Measurements from ENCODE around the gene DNM1L. TPM values are rescaled to one million over a fixed set of nuclear protein-coding genes. Genes with fewer than 3 reads are reported as not detected.

Gene DNM1L
- polyA plus RNA-seq, 3 donors from 2014 or later, result 13.6 to 30.7 (median 17.5) TPM

- H3K4me1 Mint-ChIP-seq, result peaks cover 21 to 36% of the 10 kb centered on the region in 2 donors
- no peaks in the 10 kb centered on the region for H3K9me3 Mint-ChIP-seq
- peak overlapping the region; percentile 62 to 95 (median 67) for H3K4me3 Mint-ChIP-seq
- H3K27me3 Mint-ChIP-seq (ENCODE audit: low read depth in 3 of 3), result peaks cover 0 to 2% (median 0%) of the 10 kb centered on the region in 3 donors
- DNase-seq, result no peak
- peak overlapping the region; percentile 22 to 94 (median 62) for H3K27ac Mint-ChIP-seq
- H3K36me3 Mint-ChIP-seq, result peaks cover 3 to 21% (median 4%) of the 10 kb centered on the region in 3 donors
Measured at GRCh38 chr12:32754111-32754510, 75.0 kb downstream of the DNM1L start.

GRCh38 chr12:32755051-32755653, 76.1 kb downstream of the DNM1L start:
- Mint-ChIP-seq H3K9me3 (no peaks in the 10 kb centered on the region), H3K36me3 (peaks cover 3 to 18% (median 4%) of the 10 kb centered on the region in 3 donors), H3K4me3 (peak overlapping the region; percentile 87 to 95 (median 93)), H3K27ac (peak overlapping the region; percentile 78 to 94 (median 92)), H3K27me3 (ENCODE audit: low read depth in 3 of 3) (peaks cover 0 to 2% (median 0%) of the 10 kb centered on the region in 3 donors), H3K4me1 (peaks cover 21 to 36% of the 10 kb centered on the region in 2 donors)
- DNase-seq, result peak; percentile 66 to 76 (median 70)

GRCh38 chr12:32755654-32756475, 76.8 kb downstream of the DNM1L start, which contains the start of gene YARS2:
Gene YARS2, minus strand, starts transcription at chr12:32755897. Its CDS starts 23 bp downstream, at chr12:32755874.
- peak within 1 kb of the TSS; percentile 78 to 94 (median 92) for H3K27ac Mint-ChIP-seq
- H3K36me3 Mint-ChIP-seq, result peaks cover 3 to 12% (median 4%) of the 10 kb centered on the region in 3 donors
- H3K27me3 Mint-ChIP-seq (ENCODE audit: low read depth in 3 of 3), result peaks cover 0 to 2% (median 0%) of the 10 kb centered on the region in 3 donors
- H3K9me3 Mint-ChIP-seq, result no peaks in the 10 kb centered on the region
- peak; percentile 74 to 80 (median 78) for DNase-seq
- H3K4me3 Mint-ChIP-seq, result peak within 1 kb of the TSS; percentile 87 to 95 (median 93)
- H3K4me1 Mint-ChIP-seq, result peaks cover 21 to 36% of the 10 kb centered on the region in 2 donors

GRCh38 chr12:32756476-32757066, 77.5 kb downstream of the DNM1L start:
- Mint-ChIP-seq H3K36me3 (peaks cover 3 to 9% (median 4%) of the 10 kb centered on the region in 3 donors), H3K4me3 (peak overlapping the region; percentile 87 to 95 (median 93)), H3K27ac (peak overlapping the region; percentile 78 to 94 (median 92)), H3K9me3 (no peaks in the 10 kb centered on the region), H3K27me3 (ENCODE audit: low read depth in 3 of 3) (peaks cover 0 to 7% (median 4%) of the 10 kb centered on the region in 3 donors), H3K4me1 (peaks cover 21 to 36% of the 10 kb centered on the region in 2 donors)
- no peak for DNase-seq

- Mint-ChIP-seq H3K27ac (no peak overlapping the region), H3K4me3 (no peak overlapping the region), H3K4me1 (peaks cover 21 to 36% of the 10 kb centered on the region in 2 donors)
Measured at GRCh38 chr12:32757157-32757556, 78.1 kb downstream of the DNM1L start.

GRCh38 chr12:32761716-32762115, 82.6 kb downstream of the DNM1L start:
- Mint-ChIP-seq H3K4me1 (no peaks in the 10 kb centered on the region), H3K36me3 (no peaks in the 10 kb centered on the region)

More at GRCh38 chr12:32757157-32757556, 78.1 kb downstream of the DNM1L start:
- DNase-seq, result no peak
- no peaks in the 10 kb centered on the region for H3K9me3 Mint-ChIP-seq
- H3K27me3 Mint-ChIP-seq (ENCODE audit: low read depth in 3 of 3), result peaks cover 0 to 7% (median 4%) of the 10 kb centered on the region in 3 donors
- H3K36me3 Mint-ChIP-seq, result peaks cover 3 to 4% (median 4%) of the 10 kb centered on the region in 3 donors

GRCh38 chr12:32765906-32766305, 86.8 kb downstream of the DNM1L start:
- H3K27ac Mint-ChIP-seq, result no peak overlapping the region
- H3K9me3 Mint-ChIP-seq, result no peaks in the 10 kb centered on the region
- H3K36me3 Mint-ChIP-seq, result no peaks in the 10 kb centered on the region
- H3K4me3 Mint-ChIP-seq, result no peak overlapping the region
- peaks cover 2 to 8% (median 7%) of the 10 kb centered on the region in 3 donors for H3K27me3 Mint-ChIP-seq (ENCODE audit: low read depth in 3 of 3)
- DNase-seq, result no peak
- no peaks in the 10 kb centered on the region for H3K4me1 Mint-ChIP-seq

More at GRCh38 chr12:32761716-32762115, 82.6 kb downstream of the DNM1L start:
- Mint-ChIP-seq H3K27ac (no peak overlapping the region), H3K27me3 (ENCODE audit: low read depth in 3 of 3) (peaks cover under 1 to 7% (median 7%) of the 10 kb centered on the region in 3 donors), H3K9me3 (no peaks in the 10 kb centered on the region), H3K4me3 (no peak overlapping the region)
- DNase-seq, result no peak

- no peaks in the 10 kb centered on the region for H3K4me1 Mint-ChIP-seq
Measured at GRCh38 chr12:32768518-32768917, 89.4 kb downstream of the DNM1L start.

GRCh38 chr12:32770141-32770540, 91.0 kb downstream of the DNM1L start:
- Mint-ChIP-seq H3K9me3 (peaks cover 0 to 2% (median 0%) of the 10 kb centered on the region in 6 donors), H3K27me3 (ENCODE audit: low read depth in 3 of 3) (peaks cover 3% of the 10 kb centered on the region in 3 donors), H3K27ac (no peak overlapping the region), H3K36me3 (no peaks in the 10 kb centered on the region), H3K4me1 (no peaks in the 10 kb centered on the region), H3K4me3 (no peak overlapping the region)
- no peak for DNase-seq

More at GRCh38 chr12:32768518-32768917, 89.4 kb downstream of the DNM1L start:
- no peak for DNase-seq
- H3K36me3 Mint-ChIP-seq, result no peaks in the 10 kb centered on the region
- H3K27ac Mint-ChIP-seq, result no peak overlapping the region
- H3K4me3 Mint-ChIP-seq, result no peak overlapping the region
- H3K9me3 Mint-ChIP-seq, result peaks cover 0 to 2% (median 0%) of the 10 kb centered on the region in 6 donors
- peaks cover 2 to 3% (median 3%) of the 10 kb centered on the region in 3 donors for H3K27me3 Mint-ChIP-seq (ENCODE audit: low read depth in 3 of 3)

GRCh38 chr12:32773691-32774090, 94.6 kb downstream of the DNM1L start:
- Mint-ChIP-seq H3K9me3 (peaks cover 0 to 2% (median 0%) of the 10 kb centered on the region in 6 donors), H3K36me3 (no peaks in the 10 kb centered on the region), H3K27me3 (ENCODE audit: low read depth in 3 of 3) (peaks cover 1 to 3% (median 3%) of the 10 kb centered on the region in 3 donors), H3K27ac (no peak overlapping the region), H3K4me1 (no peaks in the 10 kb centered on the region), H3K4me3 (no peak overlapping the region)
- DNase-seq, result no peak

GRCh38 chr12:32776258-32776657, 97.2 kb downstream of the DNM1L start:
- peaks cover 1 to 7% (median 2%) of the 10 kb centered on the region in 3 donors for H3K27me3 Mint-ChIP-seq (ENCODE audit: low read depth in 3 of 3)
- no peak for DNase-seq
- H3K27ac Mint-ChIP-seq, result no peak overlapping the region
- H3K4me3 Mint-ChIP-seq, result no peak overlapping the region
- H3K4me1 Mint-ChIP-seq, result no peaks in the 10 kb centered on the region
- no peaks in the 10 kb centered on the region for H3K36me3 Mint-ChIP-seq
- peaks cover 0 to 2% (median 0%) of the 10 kb centered on the region in 6 donors for H3K9me3 Mint-ChIP-seq

GRCh38 chr12:32777159-32777558, 98.1 kb downstream of the DNM1L start:
- no peak overlapping the region for H3K27ac Mint-ChIP-seq
- no peak overlapping the region for H3K4me3 Mint-ChIP-seq
- peaks cover 2 to 7% (median 2%) of the 10 kb centered on the region in 3 donors for H3K27me3 Mint-ChIP-seq (ENCODE audit: low read depth in 3 of 3)
- no peaks in the 10 kb centered on the region for H3K36me3 Mint-ChIP-seq
- H3K4me1 Mint-ChIP-seq, result no peaks in the 10 kb centered on the region
- DNase-seq, result no peak
- H3K9me3 Mint-ChIP-seq, result peaks cover 0 to 2% (median 0%) of the 10 kb centered on the region in 6 donors

GRCh38 chr12:32777691-32778175, 98.6 kb downstream of the DNM1L start:
- no peaks in the 10 kb centered on the region for H3K36me3 Mint-ChIP-seq
- H3K27me3 Mint-ChIP-seq (ENCODE audit: low read depth in 3 of 3), result peaks cover 2 to 7% (median 4%) of the 10 kb centered on the region in 3 donors
- peaks cover 0 to 2% (median 0%) of the 10 kb centered on the region in 6 donors for H3K9me3 Mint-ChIP-seq
- H3K4me3 Mint-ChIP-seq, result no peak overlapping the region
- H3K27ac Mint-ChIP-seq, result no peak overlapping the region
- H3K4me1 Mint-ChIP-seq, result no peaks in the 10 kb centered on the region
- DNase-seq, result no peak

All from immature natural killer cell (primary cell).